SK-N-SH (cell line): ENCODE measurements around the gene KIAA0513. TPM values are rescaled to one million over a fixed set of nuclear protein-coding genes. Genes with fewer than 3 reads are reported as not detected.

Source experiments
- CTCF ChIA-PET: fragments of 300-600, 350-600 bp; formaldehyde crosslinking; extraction: SDS; loops from one replicate; lab custom pipeline; 2021; lab: Yijun Ruan, JAX
- POLR2A ChIA-PET: fragments of 350-600 bp; sonication (Branson Sonifier 250); formaldehyde crosslinking; extraction: SDS; loops from one replicate; lab custom pipeline; 2020; ENCODE audit warnings: antibody characterized with exemption, inconsistent platforms; lab: Yijun Ruan, JAX
- DNase-seq: peaks from one replicate; pipeline ENCODE4 v3.0.0; 2012
- H2AFZ ChIP-seq: fragments of 200-600 bp; sonication (generic); 2 replicates; pipeline ENCODE4 v1.8.1; 2016; ENCODE audit warnings: antibody characterized with exemption, mild to moderate bottlenecking, low read depth
- H3F3A ChIP-seq: fragments of 200-600 bp; sonication (generic); replicated peaks from 2 replicates; pipeline ENCODE3; 2016; ENCODE audit warnings: antibody characterized with exemption, mild to moderate bottlenecking; ENCODE audit not compliant: insufficient read depth
- H3K27ac ChIP-seq, 2 experiments: fragments of 200-500 bp in 1 of 2; fragments of 200-600 bp in 1 of 2; sonication (Bioruptor generic) in 1 of 2; sonication (generic), shearing (Covaris generic) in 1 of 2; 2 replicates each; pipeline versions ENCODE4 v1.5.1 to v1.6.1; 2014 to 2016; ENCODE audit warnings: low read depth in 2 of 2, inconsistent platforms in 1 of 2, low read length in 1 of 2, mild to moderate bottlenecking in 1 of 2, mixed read lengths in 1 of 2
- H3K27me3 ChIP-seq: fragments of 200-600 bp; sonication (generic), shearing (Covaris generic); 2 replicates; pipeline ENCODE4 v1.6.1; 2016; ENCODE audit warnings: mixed run types; ENCODE audit not compliant: insufficient read depth
- H3K36me3 ChIP-seq, 2 experiments: fragments of 200-500 bp in 1 of 2; fragments of 200-600 bp in 1 of 2; sonication (Bioruptor generic) in 1 of 2; sonication (generic) in 1 of 2; replicated peaks in 1 of 2; 2 replicates each; pipeline versions ENCODE3 to v1.5.1; 2014 to 2016; ENCODE audit warnings: low read length in 1 of 2, mild to moderate bottlenecking in 1 of 2; ENCODE audit not compliant: insufficient read depth in 2 of 2, control insufficient read depth in 1 of 2
- H3K4me1 ChIP-seq, 2 experiments: fragments of 200-500 bp in 1 of 2; fragments of 200-600 bp in 1 of 2; sonication (Bioruptor generic) in 1 of 2; sonication (generic), shearing (Covaris generic) in 1 of 2; 2 replicates each; pipeline versions ENCODE4 v1.5.1 to v1.6.1; 2014 to 2016; ENCODE audit warnings: low read depth in 1 of 2, low read length in 1 of 2, mixed run types in 1 of 2; ENCODE audit not compliant: insufficient read depth in 2 of 2, control insufficient read depth in 1 of 2
- H3K4me2 ChIP-seq: fragments of 200-600 bp; sonication (generic), shearing (Covaris generic); 2 replicates; pipeline ENCODE4 v1.6.1; 2017; ENCODE audit warnings: mixed run types
- H3K4me3 ChIP-seq, 2 experiments: fragments of 200-500 bp in 1 of 2; fragments of 200-600 bp in 1 of 2; sonication (Bioruptor generic) in 1 of 2; sonication (generic), shearing (Covaris generic) in 1 of 2; 2 replicates each; pipeline versions ENCODE4 v1.5.1 to v1.8.1; 2014 to 2016; ENCODE audit warnings: low read depth in 2 of 2, inconsistent platforms in 1 of 2, low read length in 1 of 2, mild to moderate bottlenecking in 1 of 2, mixed read lengths in 1 of 2, moderate library complexity in 1 of 2
- H3K79me2 ChIP-seq: fragments of 200-600 bp; sonication (generic); 2 replicates; pipeline ENCODE4 v1.8.1; 2017; ENCODE audit warnings: mild to moderate bottlenecking; ENCODE audit not compliant: insufficient read depth
- H3K9ac ChIP-seq: fragments of 200-600 bp; sonication (generic); 2 replicates; pipeline ENCODE4 v1.6.1; 2017; ENCODE audit warnings: mixed run types
- H3K9me2 ChIP-seq: fragments of 200-600 bp; sonication (generic); 2 replicates; pipeline ENCODE4 v1.6.1; 2017; ENCODE audit warnings: mixed run types
- H3K9me3 ChIP-seq: fragments of 200-600 bp; sonication (generic); 2 replicates; pipeline ENCODE4 v1.6.1; 2017; ENCODE audit warnings: mixed run types, mild to moderate bottlenecking, moderate library complexity
- H4K20me1 ChIP-seq: fragments of 200-600 bp; sonication (generic); 2 replicates; pipeline ENCODE4 v1.6.1; 2017; ENCODE audit warnings: mild to moderate bottlenecking, mixed run types; ENCODE audit not compliant: insufficient read depth
- CTCF ChIP-seq: fragments of 200-600 bp; sonication (generic); IDR thresholded peaks from 2 replicates; pipeline ENCODE4 v1.6.1; 2017; ENCODE audit warnings: antibody characterized with exemption, mild to moderate bottlenecking, moderate library complexity
- EP300 ChIP-seq, 2 experiments: IDR thresholded peaks; 2 replicates each; pipeline versions ENCODE4 v1.4.0 to v1.6.1; 2012; ENCODE audit warnings: borderline replicate concordance in 1 of 2, low read depth in 1 of 2, low read length in 1 of 2
- FOXJ3 ChIP-seq: sonication (generic); formaldehyde crosslinking; IDR thresholded peaks from 2 replicates; pipeline ENCODE4 v1.5.1; 2020; ENCODE audit warnings: mild to moderate bottlenecking, missing genetic modification reagents
- FOXM1 ChIP-seq: IDR thresholded peaks from 2 replicates; pipeline ENCODE4 v1.4.0; 2012; ENCODE audit warnings: low read depth, mild to moderate bottlenecking
- MAX ChIP-seq: IDR thresholded peaks from 2 replicates; pipeline ENCODE4 v1.4.0; 2012; ENCODE audit warnings: low read depth
- MEF2A ChIP-seq: IDR thresholded peaks from 2 replicates; pipeline ENCODE4 v1.4.0; 2012; ENCODE audit warnings: low read depth, borderline replicate concordance
- NFIC ChIP-seq: IDR thresholded peaks from 2 replicates; pipeline ENCODE4 v1.4.0; 2012; ENCODE audit warnings: borderline replicate concordance
- NRF1 ChIP-seq: IDR thresholded peaks from 2 replicates; pipeline ENCODE4 v1.6.1; 2012; ENCODE audit warnings: low read depth, mild to moderate bottlenecking, low read length
- PBX3 ChIP-seq: IDR thresholded peaks from 2 replicates; pipeline ENCODE4; 2012
- POLR2AphosphoS5 ChIP-seq: IDR thresholded peaks from 2 replicates; pipeline ENCODE4 v1.6.1; 2012; ENCODE audit warnings: low read depth, low read length
- RAD21 ChIP-seq: IDR thresholded peaks from 2 replicates; pipeline ENCODE4 v1.6.1; 2012; ENCODE audit warnings: mild to moderate bottlenecking, low read length
- RFX5 ChIP-seq: IDR thresholded peaks from 2 replicates; pipeline ENCODE4 v1.6.1; 2012; ENCODE audit warnings: mild to moderate bottlenecking, improper control_type of control experiment, low read length
- RXRA ChIP-seq: IDR thresholded peaks from 2 replicates; pipeline ENCODE4 v1.4.0; 2012; ENCODE audit warnings: low read depth, mild to moderate bottlenecking, borderline replicate concordance
- SIN3A ChIP-seq: IDR thresholded peaks from 2 replicates; pipeline ENCODE4 v1.6.1; 2012; ENCODE audit warnings: low read depth, mild to moderate bottlenecking, low read length, moderate library complexity, borderline replicate concordance
- TAF1 ChIP-seq: IDR thresholded peaks from 2 replicates; pipeline ENCODE4 v1.6.1; 2012; ENCODE audit warnings: low read depth, mild to moderate bottlenecking, low read length, moderate library complexity, borderline replicate concordance
- TCF12 ChIP-seq: IDR thresholded peaks from 2 replicates; pipeline ENCODE4 v1.4.0; 2012
- ZBTB33 ChIP-seq: IDR thresholded peaks from 2 replicates; pipeline ENCODE4 v1.4.0; 2012; ENCODE audit warnings: low read depth, borderline replicate concordance
- WGBS: methylation state at CpG from one replicate; pipeline ENCODE4 v1.1.6; 2017; ENCODE audit warnings: low lambda C conversion rate; 5-methylcytosine and 5-hydroxymethylcytosine counted together
- polyA plus RNA-seq, 3 experiments: library from polyadenylated mRNA; depleted of rRNA; stranded (reverse); fragments of >200 nt; gene quantifications; 2 replicates each; pipeline ENCODE4 v1.2.3, GENCODE V29; 2012
- TF ChIP-seq, protein P1 (sequence below): IDR thresholded peaks from 2 replicates; pipeline ENCODE4 v1.6.1; 2012; ENCODE audit warnings: mild to moderate bottlenecking, low read depth, low read length, moderate library complexity
- TF ChIP-seq, protein P2 (sequence below): fragments of 150-350 bp; IDR thresholded peaks from 2 replicates; pipeline ENCODE4 v1.6.1; 2017; ENCODE audit warnings: antibody characterized with exemption, low read length, low read depth, borderline replicate concordance

KIAA0513 gene
- polyA plus RNA-seq, 1 of the 3 experiments (the other 2 are of a cell fraction) = 6.5 TPM

- POLR2A ChIA-PET = no interaction called here
- H3K9me3 ChIP-seq = no peaks in the 10 kb centered on the region
- no peak overlapping the region for H2AFZ ChIP-seq
- H3K27me3 ChIP-seq = peaks cover 11% of the 10 kb centered on the region
- H3K79me2 ChIP-seq = no peaks in the 10 kb centered on the region
- H4K20me1 ChIP-seq = no peaks in the 10 kb centered on the region
- 67% methylated on average over 9 of the region's 9 CpGs for WGBS
- no peak overlapping the region for H3K27ac ChIP-seq
- no peak overlapping the region for H3K9ac ChIP-seq
- H3K4me2 ChIP-seq = no peak overlapping the region
- H3K36me3 ChIP-seq = no peaks in the 10 kb centered on the region
- H3F3A ChIP-seq = no peaks in the 10 kb centered on the region
- no peaks in the 10 kb centered on the region for H3K4me1 ChIP-seq
- CTCF ChIA-PET = interaction anchor here (2.4 to 2.7 kb wide), 2 partner anchors 10 to 18 kb away, joined by 7 to 14 read pairs; no protein-coding TSS in a partner anchor
- H3K9me2 ChIP-seq = no peaks in the 10 kb centered on the region
- H3K4me3 ChIP-seq = no peak overlapping the region
- no peak for TF ChIP-seq FOXM1
- no peak for TF ChIP-seq ZBTB33
- TF ChIP-seq RFX5 = no peak
- TF ChIP-seq MAX = no peak
- TF ChIP-seq RXRA = no peak
- TF ChIP-seq, protein P1, sequence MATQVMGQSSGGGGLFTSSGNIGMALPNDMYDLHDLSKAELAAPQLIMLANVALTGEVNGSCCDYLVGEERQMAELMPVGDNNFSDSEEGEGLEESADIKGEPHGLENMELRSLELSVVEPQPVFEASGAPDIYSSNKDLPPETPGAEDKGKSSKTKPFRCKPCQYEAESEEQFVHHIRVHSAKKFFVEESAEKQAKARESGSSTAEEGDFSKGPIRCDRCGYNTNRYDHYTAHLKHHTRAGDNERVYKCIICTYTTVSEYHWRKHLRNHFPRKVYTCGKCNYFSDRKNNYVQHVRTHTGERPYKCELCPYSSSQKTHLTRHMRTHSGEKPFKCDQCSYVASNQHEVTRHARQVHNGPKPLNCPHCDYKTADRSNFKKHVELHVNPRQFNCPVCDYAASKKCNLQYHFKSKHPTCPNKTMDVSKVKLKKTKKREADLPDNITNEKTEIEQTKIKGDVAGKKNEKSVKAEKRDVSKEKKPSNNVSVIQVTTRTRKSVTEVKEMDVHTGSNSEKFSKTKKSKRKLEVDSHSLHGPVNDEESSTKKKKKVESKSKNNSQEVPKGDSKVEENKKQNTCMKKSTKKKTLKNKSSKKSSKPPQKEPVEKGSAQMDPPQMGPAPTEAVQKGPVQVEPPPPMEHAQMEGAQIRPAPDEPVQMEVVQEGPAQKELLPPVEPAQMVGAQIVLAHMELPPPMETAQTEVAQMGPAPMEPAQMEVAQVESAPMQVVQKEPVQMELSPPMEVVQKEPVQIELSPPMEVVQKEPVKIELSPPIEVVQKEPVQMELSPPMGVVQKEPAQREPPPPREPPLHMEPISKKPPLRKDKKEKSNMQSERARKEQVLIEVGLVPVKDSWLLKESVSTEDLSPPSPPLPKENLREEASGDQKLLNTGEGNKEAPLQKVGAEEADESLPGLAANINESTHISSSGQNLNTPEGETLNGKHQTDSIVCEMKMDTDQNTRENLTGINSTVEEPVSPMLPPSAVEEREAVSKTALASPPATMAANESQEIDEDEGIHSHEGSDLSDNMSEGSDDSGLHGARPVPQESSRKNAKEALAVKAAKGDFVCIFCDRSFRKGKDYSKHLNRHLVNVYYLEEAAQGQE = no peak
- no peak for TF ChIP-seq TAF1
- TF ChIP-seq RAD21 = no peak
- TF ChIP-seq NFIC = no peak
- no peak for TF ChIP-seq CTCF
- no peak for TF ChIP-seq PBX3
- TF ChIP-seq EP300 (IDR thresholded peaks at IDR 0.05; ENCODE audit: borderline replicate concordance in 1 of 2, low read depth in 1 of 2, low read length in 1 of 2) = no peak
- no peak for TF ChIP-seq SIN3A
- no peak for TF ChIP-seq MEF2A
- TF ChIP-seq POLR2AphosphoS5 = no peak
- TF ChIP-seq TCF12 = no peak
- TF ChIP-seq, protein P2, sequence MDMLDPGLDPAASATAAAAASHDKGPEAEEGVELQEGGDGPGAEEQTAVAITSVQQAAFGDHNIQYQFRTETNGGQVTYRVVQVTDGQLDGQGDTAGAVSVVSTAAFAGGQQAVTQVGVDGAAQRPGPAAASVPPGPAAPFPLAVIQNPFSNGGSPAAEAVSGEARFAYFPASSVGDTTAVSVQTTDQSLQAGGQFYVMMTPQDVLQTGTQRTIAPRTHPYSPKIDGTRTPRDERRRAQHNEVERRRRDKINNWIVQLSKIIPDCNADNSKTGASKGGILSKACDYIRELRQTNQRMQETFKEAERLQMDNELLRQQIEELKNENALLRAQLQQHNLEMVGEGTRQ = no peak
- no peak for TF ChIP-seq NRF1
- no peak for TF ChIP-seq FOXJ3 (CRISPR knock-in tag)
- no peak for DNase-seq
These were observed 69.3 kb downstream of the KIAA0513 start for GRCh38 chr16:85096921-85097320.
